Measurements from ENCODE around the gene TRIM24. TPM values are rescaled to one million over a fixed set of nuclear protein-coding genes. Genes with fewer than 3 reads are reported as not detected.

TRIM24 gene
- total and polyA plus RNA-seq, 4 donors = 7.0 to 33.0 (median 17.4) TPM

DNA sequence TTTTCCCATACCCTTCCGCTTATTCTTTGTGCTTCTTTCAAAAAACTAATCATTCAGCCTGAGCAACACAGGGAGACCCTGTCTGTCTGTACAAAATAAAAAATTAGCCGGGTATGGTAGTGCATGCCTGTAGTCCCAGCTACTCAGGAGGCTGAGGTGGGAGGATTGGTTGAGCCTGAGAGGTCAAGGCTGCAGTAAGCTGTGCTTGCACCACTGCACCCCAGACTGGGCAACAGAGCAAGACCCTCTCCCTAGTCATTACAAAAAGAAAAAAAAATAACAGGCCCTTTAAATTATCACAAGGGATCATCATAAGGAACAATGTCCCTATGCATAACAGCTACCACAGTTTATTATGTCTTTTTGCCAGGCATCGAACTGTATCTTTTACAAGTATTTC lies 119.6 kb downstream of the TRIM24 start:
- 97 to 99% methylated on average over 3 of the region's 3 CpGs for WGBS, 2 donors
- no peak for DNase-seq
- Histone ChIP-seq H3K9me3 (ENCODE audit: control insufficient read depth in 4 of 4, insufficient read depth in 3 of 4, low read length in 3 of 4) (no peaks in the 10 kb centered on the region), H3K36me3 (ENCODE audit: control insufficient read depth in 4 of 4, insufficient read depth in 4 of 4, low read length in 4 of 4) (peaks cover 5 to 27% (median 8%) of the 10 kb centered on the region in 4 donors), H3K27me3 (ENCODE audit: control insufficient read depth in 3 of 3, insufficient read depth in 3 of 3, low read length in 2 of 3) (no peaks in the 10 kb centered on the region), H3K4me3 (no peak overlapping the region), H3K4me1 (ENCODE audit: control insufficient read depth in 5 of 5, insufficient read depth in 5 of 5, low read length in 5 of 5) (no peaks in the 10 kb centered on the region), H3K27ac (ENCODE audit: low read depth in 1 of 2, low read length in 1 of 2) (no peak overlapping the region), H3K9ac (ENCODE audit: insufficient read depth in 1 of 2, low read length in 2 of 2) (no peak overlapping the region)
- TF ChIP-seq, protein P1, sequence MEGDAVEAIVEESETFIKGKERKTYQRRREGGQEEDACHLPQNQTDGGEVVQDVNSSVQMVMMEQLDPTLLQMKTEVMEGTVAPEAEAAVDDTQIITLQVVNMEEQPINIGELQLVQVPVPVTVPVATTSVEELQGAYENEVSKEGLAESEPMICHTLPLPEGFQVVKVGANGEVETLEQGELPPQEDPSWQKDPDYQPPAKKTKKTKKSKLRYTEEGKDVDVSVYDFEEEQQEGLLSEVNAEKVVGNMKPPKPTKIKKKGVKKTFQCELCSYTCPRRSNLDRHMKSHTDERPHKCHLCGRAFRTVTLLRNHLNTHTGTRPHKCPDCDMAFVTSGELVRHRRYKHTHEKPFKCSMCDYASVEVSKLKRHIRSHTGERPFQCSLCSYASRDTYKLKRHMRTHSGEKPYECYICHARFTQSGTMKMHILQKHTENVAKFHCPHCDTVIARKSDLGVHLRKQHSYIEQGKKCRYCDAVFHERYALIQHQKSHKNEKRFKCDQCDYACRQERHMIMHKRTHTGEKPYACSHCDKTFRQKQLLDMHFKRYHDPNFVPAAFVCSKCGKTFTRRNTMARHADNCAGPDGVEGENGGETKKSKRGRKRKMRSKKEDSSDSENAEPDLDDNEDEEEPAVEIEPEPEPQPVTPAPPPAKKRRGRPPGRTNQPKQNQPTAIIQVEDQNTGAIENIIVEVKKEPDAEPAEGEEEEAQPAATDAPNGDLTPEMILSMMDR (IDR thresholded peaks at IDR 0.05; ENCODE audit: control extremely low read depth, extremely low read depth) = no peak
- no peak for ATAC-seq (ENCODE audit: insufficient read depth, low FRiP score)

DNA sequence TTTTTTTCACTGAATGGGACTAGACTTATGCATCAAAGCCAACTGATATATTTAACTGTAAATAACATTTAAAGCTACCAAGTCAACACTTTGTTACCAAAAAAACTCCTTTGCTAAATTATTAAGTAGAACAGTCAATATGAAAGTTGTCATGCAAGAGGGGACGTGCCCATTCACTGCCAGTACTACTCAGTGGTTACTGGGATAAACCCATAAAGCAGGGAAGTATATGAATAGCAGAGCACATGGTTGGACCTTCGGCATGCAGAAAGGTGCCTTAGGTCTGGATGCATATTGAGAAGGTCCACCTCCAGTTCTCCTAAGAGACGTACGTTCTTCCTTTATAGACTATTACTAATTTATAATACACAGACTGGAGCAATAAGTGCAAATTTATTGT lies 121.0 kb downstream of the TRIM24 start:
- 97 to 98% methylated on average over 4 of the region's 4 CpGs for WGBS, 2 donors
- Histone ChIP-seq H3K27me3 (ENCODE audit: control insufficient read depth in 3 of 3, insufficient read depth in 3 of 3, low read length in 2 of 3) (no peaks in the 10 kb centered on the region), H3K9ac (ENCODE audit: insufficient read depth in 1 of 2, low read length in 2 of 2) (no peak overlapping the region), H3K27ac (ENCODE audit: low read depth in 1 of 2, low read length in 1 of 2) (no peak overlapping the region), H3K4me3 (no peak overlapping the region), H3K36me3 (ENCODE audit: control insufficient read depth in 4 of 4, insufficient read depth in 4 of 4, low read length in 4 of 4) (peaks cover 7 to 27% (median 8%) of the 10 kb centered on the region in 4 donors), H3K4me1 (ENCODE audit: control insufficient read depth in 5 of 5, insufficient read depth in 5 of 5, low read length in 5 of 5) (no peaks in the 10 kb centered on the region), H3K9me3 (ENCODE audit: control insufficient read depth in 4 of 4, insufficient read depth in 3 of 4, low read length in 3 of 4) (no peaks in the 10 kb centered on the region)
- DNase-seq (no peak), ATAC-seq (ENCODE audit: insufficient read depth, low FRiP score) (no peak)
- TF ChIP-seq, protein P1 (IDR thresholded peaks at IDR 0.05; ENCODE audit: control extremely low read depth, extremely low read depth) = no peak

DNA sequence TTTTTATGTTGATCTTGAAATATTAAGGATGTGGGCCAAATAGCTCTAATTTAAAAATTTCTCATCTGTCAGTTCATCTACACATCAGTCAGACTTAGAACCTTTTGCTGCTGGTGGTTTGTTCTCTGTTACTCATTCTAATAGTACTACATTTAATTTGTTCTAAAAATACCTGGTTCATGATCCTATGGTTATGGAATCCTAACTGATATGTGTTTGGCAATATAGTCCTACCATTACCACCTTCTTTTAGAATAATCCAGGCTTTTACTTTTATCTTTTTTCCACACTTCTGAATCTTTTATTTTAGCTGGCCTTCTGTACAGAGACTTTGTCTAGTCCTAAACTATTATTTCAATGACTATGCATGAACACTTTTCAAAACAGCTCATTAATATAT lies 124.2 kb downstream of the TRIM24 start:
- no peak overlapping the region for H3K4me3 ChIP-seq
- TF ChIP-seq, protein P1 (IDR thresholded peaks at IDR 0.05; ENCODE audit: control extremely low read depth, extremely low read depth) = no peak
- H3K27me3 ChIP-seq (ENCODE audit: control insufficient read depth in 3 of 3, insufficient read depth in 3 of 3, low read length in 2 of 3) = no peaks in the 10 kb centered on the region
- H3K9me3 ChIP-seq (ENCODE audit: control insufficient read depth in 4 of 4, insufficient read depth in 3 of 4, low read length in 3 of 4) = no peaks in the 10 kb centered on the region
- no peaks in the 10 kb centered on the region for H3K4me1 ChIP-seq (ENCODE audit: control insufficient read depth in 5 of 5, insufficient read depth in 5 of 5, low read length in 5 of 5)
- DNase-seq (no peak), ATAC-seq (ENCODE audit: insufficient read depth, low FRiP score) (no peak)
- H3K36me3 ChIP-seq (ENCODE audit: control insufficient read depth in 4 of 4, insufficient read depth in 4 of 4, low read length in 4 of 4) = peaks cover 3 to 18% (median 9%) of the 10 kb centered on the region in 4 donors
- no peak overlapping the region for H3K9ac ChIP-seq (ENCODE audit: insufficient read depth in 1 of 2, low read length in 2 of 2)
- no peak overlapping the region for H3K27ac ChIP-seq (ENCODE audit: low read depth in 1 of 2, low read length in 1 of 2)

DNA sequence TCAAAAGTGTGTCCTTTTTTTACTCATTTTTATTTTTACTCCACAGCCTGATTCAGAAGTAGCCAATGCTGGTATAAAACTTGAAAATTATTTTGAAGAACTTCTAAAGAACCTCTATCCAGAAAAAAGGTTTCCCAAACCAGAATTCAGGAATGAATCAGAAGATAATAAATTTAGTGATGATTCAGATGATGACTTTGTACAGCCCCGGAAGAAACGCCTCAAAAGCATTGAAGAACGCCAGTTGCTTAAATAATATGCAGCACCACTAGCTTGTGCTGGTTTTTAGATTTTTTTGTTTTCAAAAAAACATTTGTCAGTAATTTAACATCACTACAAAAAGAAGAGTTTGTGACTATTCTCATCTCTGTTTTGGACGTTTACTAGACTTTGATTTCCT lies 124.6 kb downstream of the TRIM24 start:
- Histone ChIP-seq H3K9me3 (ENCODE audit: control insufficient read depth in 4 of 4, insufficient read depth in 3 of 4, low read length in 3 of 4) (no peaks in the 10 kb centered on the region), H3K4me3 (no peak overlapping the region), H3K4me1 (ENCODE audit: control insufficient read depth in 5 of 5, insufficient read depth in 5 of 5, low read length in 5 of 5) (no peaks in the 10 kb centered on the region), H3K27ac (ENCODE audit: low read depth in 1 of 2, low read length in 1 of 2) (no peak overlapping the region), H3K36me3 (ENCODE audit: control insufficient read depth in 4 of 4, insufficient read depth in 4 of 4, low read length in 4 of 4) (peaks cover 3 to 14% (median 9%) of the 10 kb centered on the region in 4 donors), H3K27me3 (ENCODE audit: control insufficient read depth in 3 of 3, insufficient read depth in 3 of 3, low read length in 2 of 3) (no peaks in the 10 kb centered on the region), H3K9ac (ENCODE audit: insufficient read depth in 1 of 2, low read length in 2 of 2) (no peak overlapping the region)
- DNase-seq (no peak), ATAC-seq (ENCODE audit: insufficient read depth, low FRiP score) (no peak)
- WGBS, 2 donors = 92 to 93% methylated on average over 4 of the region's 4 CpGs
- TF ChIP-seq, protein P1 (IDR thresholded peaks at IDR 0.05; ENCODE audit: control extremely low read depth, extremely low read depth) = no peak
